Mesenteric fat pad (tissue), 1 donor: ENCODE data around the gene TJP1. TPM values are rescaled to one million over a fixed set of nuclear protein-coding genes. Genes with fewer than 3 reads are reported as not detected.

Experiments
- DNase-seq: peaks from one replicate; pipeline ENCODE4 v3.0.0-alpha.2; 2020; ENCODE audit warnings: low spot score
- long read RNA-seq: library from polyadenylated mRNA; unstranded; transcript quantifications from one replicate; pipeline ENCODE4 v2.0.0, GENCODE V29; 2020
- total RNA-seq: library from RNA; stranded (reverse); fragmentation: NEBNext Ultra II Directional; extraction: Animal tissue kit (Norgen Biotek cat#: 25700); gene quantifications from one replicate; pipeline ENCODE4 v1.2.1, GENCODE V29; 2021
- donor health status: DM: yes; HTN: yes; CAD: no.

TJP1 gene
- total RNA-seq: 89.6 TPM
- long read RNA-seq, transcript TJP1-203 (4 exons, 1,032 nt): major isoform, 7 of 39 reads
- long read RNA-seq, partial matches to known transcripts: 21 of 39 reads
- long read RNA-seq, other reads (novel, unspliced or antisense): 11 of 39 reads

DNA sequence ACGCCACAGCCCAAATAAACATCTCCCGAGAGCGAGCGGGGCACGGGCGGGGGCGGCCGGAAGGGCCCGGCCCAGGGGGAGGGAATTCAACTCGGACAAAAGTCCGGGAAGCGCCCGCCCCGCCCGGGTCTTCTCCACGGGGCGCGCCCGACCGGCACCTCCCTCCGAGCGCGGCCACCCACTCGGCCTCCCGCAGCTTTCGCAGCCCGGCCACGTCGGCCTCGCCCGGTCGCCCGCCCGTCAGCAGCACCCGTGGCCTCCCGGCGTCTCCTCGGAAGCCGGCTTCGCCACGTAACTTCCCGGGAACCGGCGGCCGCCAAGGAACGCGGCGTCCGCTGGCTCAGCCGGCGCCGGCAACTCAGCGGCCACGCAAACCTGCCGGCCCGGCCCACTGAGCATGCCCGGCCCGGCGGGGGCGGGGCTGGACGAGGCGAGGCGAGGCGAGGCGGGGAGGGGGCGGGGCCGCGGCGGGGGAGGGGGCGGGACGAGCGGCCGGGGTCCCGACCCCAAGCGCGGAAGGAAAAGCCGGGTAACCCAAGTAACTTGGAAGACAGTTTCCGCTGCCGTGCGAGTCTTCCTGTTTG lies at the start of gene TJP1:
Gene TJP1, minus strand, starts transcription at position 369 of the 584 bp plus-strand sequence. CDS start 440 bp downstream, outside the sequence.
- DNase-seq: no peak

- DNase-seq: no peak
Observed at GRCh38 chr15:29871401-29871800, 49.1 kb upstream of the TJP1 start.

GRCh38 chr15:29870495-29871151 lies 48.4 kb upstream of the TJP1 start:
- DNase-seq: no peak

DNA sequence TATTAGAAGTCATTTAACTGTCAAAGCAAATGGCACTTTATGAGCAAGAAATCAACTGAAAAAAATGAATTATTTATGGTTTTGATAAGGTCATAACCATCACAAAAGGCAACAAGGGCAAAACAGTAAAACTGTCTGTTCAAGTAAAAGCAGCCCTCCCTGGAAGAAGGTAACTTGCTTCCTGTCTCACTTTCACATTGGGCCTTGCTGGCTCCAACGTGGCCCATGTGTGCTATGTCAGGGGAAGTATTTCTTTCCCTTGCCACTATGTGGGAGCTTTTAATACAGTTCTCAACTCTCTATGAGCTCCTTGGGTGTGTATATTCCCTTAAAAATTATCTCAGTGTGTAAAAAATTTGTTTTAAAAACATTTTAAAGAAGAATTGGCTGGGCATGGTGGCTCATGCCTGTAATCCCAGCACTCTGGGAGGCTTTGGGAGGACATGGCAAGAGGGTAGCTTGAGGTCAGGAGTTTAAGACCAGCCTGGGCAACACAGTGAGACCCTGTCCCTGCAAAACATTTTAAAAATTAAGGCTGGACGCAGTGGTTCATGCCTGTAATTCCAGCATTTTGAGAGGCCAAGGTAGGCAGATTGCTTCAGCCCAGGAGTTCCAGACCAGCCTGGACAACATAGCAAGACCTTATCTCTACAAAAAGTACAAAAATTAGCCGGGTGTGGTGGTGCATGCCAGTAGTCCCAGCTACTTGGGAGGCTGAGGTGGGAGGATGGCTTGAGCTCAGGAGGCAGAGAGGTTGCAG lies 45.2 kb upstream of the TJP1 start:
- DNase-seq: no peak

DNA sequence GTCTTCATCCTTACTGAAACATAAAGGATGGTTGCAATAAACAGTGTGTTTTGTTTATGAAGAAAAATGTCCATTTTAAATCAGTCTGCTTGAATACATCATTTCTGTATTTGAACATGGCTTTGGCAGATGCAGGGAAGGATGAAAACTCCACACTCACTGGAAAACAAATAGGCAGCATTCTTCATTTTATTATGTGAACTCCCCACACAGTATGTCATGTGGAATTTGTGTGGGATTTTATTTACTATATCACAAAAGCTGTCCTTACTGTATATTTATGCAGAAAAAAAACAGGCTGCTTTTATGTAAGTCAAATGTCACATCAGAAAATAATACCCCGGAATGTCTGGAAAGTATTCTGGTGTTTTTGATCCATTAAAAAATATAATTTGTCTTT lies 44.1 kb upstream of the TJP1 start:
- DNase-seq: no peak

DNA sequence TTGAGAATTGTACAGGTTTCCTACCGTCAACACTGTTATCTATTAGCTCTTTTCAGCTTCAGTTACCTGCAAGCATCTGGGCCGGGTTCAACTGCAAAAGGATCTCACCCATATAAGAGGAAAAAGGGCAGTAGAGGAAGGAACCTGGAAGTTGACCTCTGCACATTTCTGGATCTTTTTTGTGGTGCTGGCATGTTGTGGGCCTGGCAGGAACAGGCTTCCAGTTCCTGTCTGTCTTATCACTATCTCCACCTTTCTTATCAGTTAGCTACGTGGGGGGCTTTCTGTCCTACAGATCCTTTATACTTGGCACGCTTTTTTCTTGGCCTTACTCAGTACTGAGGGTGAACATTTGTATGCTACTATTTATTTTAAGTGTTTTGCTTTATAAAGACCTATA lies 42.2 kb upstream of the TJP1 start:
- DNase-seq: no peak

GRCh38 chr15:29863438-29863837 lies 41.2 kb upstream of the TJP1 start:
- DNase-seq: no peak

DNA sequence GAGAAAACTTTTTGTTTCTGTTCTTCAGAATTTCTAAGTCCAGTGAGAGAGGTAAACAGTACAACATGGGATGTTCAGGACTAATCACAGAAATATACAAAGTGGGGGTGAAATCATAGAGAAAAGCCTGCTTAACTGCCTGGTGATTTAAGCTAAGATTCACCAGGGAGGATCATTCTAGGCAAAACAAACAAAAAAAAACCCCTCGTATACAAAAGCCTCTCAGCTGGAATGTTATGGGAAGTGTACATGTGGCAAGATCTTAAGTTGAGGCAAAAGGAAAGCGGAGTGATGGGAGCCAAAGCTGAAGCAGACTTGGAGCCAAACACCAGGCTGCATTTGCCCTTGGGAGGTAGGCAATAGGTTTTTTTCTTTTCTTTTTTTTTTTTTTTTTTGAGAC lies 40.0 kb upstream of the TJP1 start:
- DNase-seq: no peak

DNA sequence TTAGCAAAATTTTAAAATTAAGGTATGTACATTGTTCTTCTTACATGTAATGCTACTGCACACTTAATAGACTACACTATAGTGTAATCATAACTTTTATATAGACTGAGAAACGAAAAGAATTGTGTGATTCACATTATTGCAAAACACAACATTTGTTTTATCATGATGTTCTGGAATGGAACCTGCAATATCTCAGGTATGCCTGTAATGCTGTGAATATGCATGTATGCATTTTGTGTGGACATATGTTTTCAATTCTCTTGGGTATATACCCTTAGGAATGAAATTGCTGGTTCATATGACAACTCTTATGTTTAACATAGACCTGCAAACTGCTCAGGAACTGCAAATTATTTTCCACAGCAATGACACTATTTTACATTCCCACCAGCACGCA lies 38.6 kb upstream of the TJP1 start:
- no peak for DNase-seq

- DNase-seq: no peak
Observed at GRCh38 chr15:29859973-29860715, 37.9 kb upstream of the TJP1 start.

DNA sequence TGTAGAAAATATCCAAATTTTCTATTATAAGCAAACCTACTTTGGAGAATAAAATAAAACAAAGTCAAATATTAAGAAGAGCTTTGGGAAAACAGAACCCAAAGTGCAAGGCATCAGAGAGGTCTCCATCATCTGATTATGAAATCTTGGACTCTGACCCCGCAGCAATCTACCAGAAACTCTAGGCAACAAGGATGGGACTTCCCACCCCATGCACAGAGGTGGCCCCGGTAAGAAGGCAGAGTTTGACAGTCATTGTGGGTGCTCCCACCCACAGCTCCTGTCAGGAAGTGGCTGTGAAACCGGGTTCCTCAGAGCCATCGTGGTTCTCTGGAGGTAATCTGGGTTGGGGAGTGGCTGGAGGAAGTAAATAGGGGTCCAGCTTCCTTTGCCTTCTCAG lies 37.0 kb upstream of the TJP1 start:
- DNase-seq: no peak

GRCh38 chr15:29857221-29857789 lies 35.0 kb upstream of the TJP1 start:
- no peak for DNase-seq

GRCh38 chr15:29854413-29854812 lies 32.1 kb upstream of the TJP1 start:
- DNase-seq: no peak

DNA sequence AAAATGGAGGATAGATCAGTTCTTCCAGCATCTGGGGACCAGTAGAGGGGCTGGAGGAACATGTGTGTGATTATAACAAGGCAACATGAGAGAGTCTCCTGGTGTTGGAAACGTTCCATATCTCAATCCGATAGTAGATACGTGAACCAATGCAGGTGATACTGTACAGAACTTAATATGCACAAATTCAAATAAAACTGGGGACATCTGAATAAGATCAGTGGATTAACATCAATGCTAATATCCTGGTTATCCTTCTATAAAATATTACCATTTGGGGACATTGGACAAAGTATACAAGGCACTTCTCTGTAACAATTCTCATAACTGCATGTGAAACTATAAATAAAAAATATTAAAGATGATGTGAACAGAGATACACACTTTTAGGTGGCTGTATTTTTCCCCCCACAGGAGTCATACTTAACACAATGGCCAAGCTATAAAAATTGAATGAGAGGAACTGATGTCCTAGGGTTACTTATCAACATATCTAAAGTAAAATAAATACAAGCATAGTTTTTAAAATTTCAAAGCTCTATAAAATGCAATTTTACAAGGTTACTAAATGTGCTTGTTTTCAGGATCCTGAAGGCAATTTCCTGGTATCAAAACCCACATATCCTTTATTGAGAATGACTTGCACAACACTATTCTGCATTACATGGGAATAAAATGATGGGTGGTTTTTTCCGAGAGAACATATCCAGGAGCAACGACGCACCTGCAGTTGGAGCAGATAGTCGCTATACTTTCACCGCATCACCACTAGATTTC lies 31.1 kb upstream of the TJP1 start:
- no peak for DNase-seq

DNA sequence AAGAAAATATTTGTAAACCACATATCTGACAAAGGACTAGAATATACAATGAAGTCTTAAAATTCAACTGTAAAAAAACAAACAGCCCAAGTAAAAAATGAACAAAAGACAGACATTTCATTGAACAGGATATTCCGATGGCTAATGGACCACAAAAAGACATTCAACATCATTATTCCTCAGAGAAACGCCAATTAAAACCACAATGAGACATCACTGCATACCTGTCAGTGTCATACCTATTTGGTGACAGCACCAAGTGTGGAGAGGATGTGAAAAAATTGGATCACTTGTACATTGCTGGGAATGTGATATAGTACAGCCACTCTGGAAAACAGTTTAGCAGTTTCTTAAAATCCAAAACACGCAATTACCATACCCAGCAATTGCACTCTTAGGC lies 29.9 kb upstream of the TJP1 start:
- DNase-seq: no peak

DNA sequence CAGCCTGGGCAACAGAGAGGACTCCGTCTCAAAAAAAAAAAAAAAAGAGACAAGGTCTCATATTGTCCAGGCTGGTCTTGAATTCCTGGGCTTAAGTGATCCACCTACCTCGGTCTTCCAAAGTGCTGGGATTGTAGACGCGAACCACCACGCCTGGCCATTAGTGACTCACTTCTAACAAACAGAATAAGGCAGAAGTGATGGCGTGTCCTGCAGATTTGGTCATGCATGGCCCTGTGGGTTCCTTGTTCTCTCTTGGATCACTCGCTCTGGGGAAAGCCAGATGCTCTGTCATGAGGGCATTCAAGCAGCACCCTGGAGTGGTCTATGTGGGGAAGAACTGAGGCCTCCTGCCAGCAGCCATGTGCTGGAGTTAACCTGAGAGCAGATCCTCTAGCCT lies 27.4 kb upstream of the TJP1 start:
- DNase-seq: no peak

GRCh38 chr15:29849218-29849617 lies 26.9 kb upstream of the TJP1 start:
- no peak for DNase-seq

- DNase-seq: no peak
Observed at GRCh38 chr15:29844290-29844903, 22.1 kb upstream of the TJP1 start.

DNA sequence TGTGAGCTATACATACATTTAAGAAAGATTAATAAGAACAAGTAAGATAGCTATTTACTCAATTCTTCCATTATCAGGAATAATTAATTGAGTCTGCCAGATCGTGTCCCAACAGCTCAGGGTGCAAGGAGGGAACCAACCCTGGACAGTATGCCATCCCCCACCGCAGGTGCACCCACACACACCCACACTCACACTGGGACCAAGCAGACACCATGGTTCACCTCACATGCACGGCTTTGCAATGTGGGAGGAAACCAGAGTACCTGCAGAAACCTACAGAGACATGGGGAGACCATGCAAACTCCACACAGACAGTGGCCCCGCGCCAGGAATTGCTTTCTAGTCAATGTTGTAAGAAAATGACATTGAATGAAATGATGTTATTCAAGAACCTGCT lies 20.0 kb upstream of the TJP1 start:
- DNase-seq: no peak

DNA sequence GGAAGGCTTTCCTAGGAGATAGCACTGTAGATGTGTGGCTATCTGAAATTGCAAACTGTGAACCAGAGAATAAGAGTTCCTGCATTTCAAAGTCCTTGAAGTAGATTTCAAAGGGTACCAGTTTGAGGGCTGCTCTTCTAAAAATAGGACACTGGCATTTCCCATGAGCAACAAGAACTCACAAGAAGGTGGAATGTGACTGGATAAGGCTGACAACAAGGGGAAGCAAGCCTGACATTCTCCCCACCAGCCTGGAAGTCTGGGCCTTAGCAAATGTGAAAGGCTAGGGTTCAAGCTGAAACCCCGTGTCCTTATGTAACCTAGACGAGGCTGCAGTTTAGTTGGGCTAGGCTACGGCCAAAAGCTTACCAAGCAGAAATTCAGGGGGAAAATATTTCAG lies 18.7 kb upstream of the TJP1 start:
- DNase-seq: no peak
